HEK293 (cell line): ENCODE data around the gene CACNB4.

Experiments
- CTCF ChIA-PET: fragments of 350-600 bp; formaldehyde crosslinking; extraction: SDS; loops from one replicate; lab custom pipeline; 2021; ENCODE audit warnings: antibody characterized with exemption; lab: Yijun Ruan, JAX
- POLR2A ChIA-PET: fragments of 300-600 bp; formaldehyde crosslinking; extraction: SDS; loops from one replicate; lab custom pipeline; 2020; ENCODE audit warnings: antibody characterized with exemption, inconsistent platforms; lab: Yijun Ruan, JAX
- H3K27ac ChIP-seq: fragments of 200-500 bp; sonication (Bioruptor generic); 2 replicates; pipeline ENCODE4 v1.5.1; 2014; ENCODE audit warnings: low read depth, low read length, control low read depth, inconsistent platforms; ENCODE audit errors: extremely low read depth
- H3K36me3 ChIP-seq, 2 experiments: fragments of 200-500 bp in 1 of 2; sonication (Bioruptor generic) in 1 of 2; 1 replicate in 1 of 2; 2 replicates in 1 of 2; pipeline ENCODE4 v1.5.1; 2014 to 2017; ENCODE audit warnings: inconsistent platforms in 2 of 2, low read length in 2 of 2; ENCODE audit not compliant: control insufficient read depth in 2 of 2, insufficient read depth in 1 of 2
- H3K4me1 ChIP-seq: fragments of 200-500 bp; sonication (Bioruptor generic); 2 replicates; pipeline ENCODE4 v1.5.1; 2014; ENCODE audit warnings: mild to moderate bottlenecking, low read length, inconsistent platforms; ENCODE audit not compliant: control insufficient read depth, insufficient read depth
- H3K4me3 ChIP-seq: 2 replicates; pipeline ENCODE4 v1.5.1; 2011; ENCODE audit warnings: low read depth, mild to moderate bottlenecking, control low read depth, low read length, moderate library complexity
- H3K9me3 ChIP-seq: fragments of 200-500 bp; sonication (Bioruptor generic); 2 replicates; pipeline ENCODE4 v1.5.1; 2014; ENCODE audit warnings: low read depth, low read length, inconsistent platforms; ENCODE audit not compliant: control insufficient read depth, insufficient read depth
- BCL11B ChIP-seq: fragments of 450-650 bp; formaldehyde crosslinking; IDR thresholded peaks from 2 replicates; pipeline ENCODE4 v1.5.1; 2016; ENCODE audit warnings: low read depth, missing biosample characterization, missing genetic modification characterization
- MZF1 ChIP-seq: fragments of 450-650 bp; formaldehyde crosslinking; IDR thresholded peaks from 2 replicates; pipeline ENCODE4 v1.5.1; 2017; ENCODE audit warnings: missing biosample characterization, missing genetic modification characterization, borderline replicate concordance
- PRDM2 ChIP-seq: fragments of 450-650 bp; formaldehyde crosslinking; IDR thresholded peaks from 2 replicates; pipeline ENCODE4 v1.5.1; 2016; ENCODE audit warnings: missing biosample characterization, missing genetic modification characterization, borderline replicate concordance
- SALL2 ChIP-seq: fragments of 450-650 bp; formaldehyde crosslinking; IDR thresholded peaks from 2 replicates; pipeline ENCODE4 v1.5.0; 2017; ENCODE audit warnings: missing biosample characterization, mild to moderate bottlenecking, missing genetic modification characterization, borderline replicate concordance
- SP7 ChIP-seq: fragments of 450-650 bp; formaldehyde crosslinking; IDR thresholded peaks from 2 replicates; pipeline ENCODE4 v1.5.1; 2016; ENCODE audit warnings: missing biosample characterization, missing genetic modification characterization
- ZBTB1 ChIP-seq: fragments of 450-650 bp; formaldehyde crosslinking; IDR thresholded peaks from 2 replicates; pipeline ENCODE4 v1.5.1; 2016; ENCODE audit warnings: missing biosample characterization, missing genetic modification characterization
- ZBTB10 ChIP-seq: fragments of 450-650 bp; formaldehyde crosslinking; IDR thresholded peaks from 2 replicates; pipeline ENCODE4 v1.5.1; 2016; ENCODE audit warnings: missing biosample characterization, missing genetic modification characterization
- ZNF114 ChIP-seq: fragments of 450-650 bp; formaldehyde crosslinking; IDR thresholded peaks from 2 replicates; pipeline ENCODE4 v1.5.0; 2017; ENCODE audit warnings: missing biosample characterization, missing genetic modification characterization
- ZNF266 ChIP-seq: fragments of 450-650 bp; formaldehyde crosslinking; IDR thresholded peaks from 2 replicates; pipeline ENCODE4 v1.5.1; 2016; ENCODE audit warnings: missing biosample characterization, missing genetic modification characterization, low read depth
- ZNF274 ChIP-seq, 2 experiments: fragments of 200-500 bp in 1 of 2; fragments of 450-650 bp in 1 of 2; sonication (Bioruptor generic) in 1 of 2; formaldehyde crosslinking in 1 of 2; IDR thresholded peaks; 2 replicates each; pipeline versions ENCODE4 v1.5.1 to v1.6.1; 2014 to 2016; ENCODE audit warnings: borderline replicate concordance in 1 of 2, inconsistent platforms in 1 of 2, low read length in 1 of 2, missing biosample characterization in 1 of 2, missing genetic modification characterization in 1 of 2
- ZNF302 ChIP-seq: fragments of 450-650 bp; formaldehyde crosslinking; IDR thresholded peaks from 2 replicates; pipeline ENCODE4 v1.5.1; 2016; ENCODE audit warnings: missing biosample characterization, missing genetic modification characterization, low read depth
- ZNF621 ChIP-seq: fragments of 450-650 bp; formaldehyde crosslinking; IDR thresholded peaks from 2 replicates; pipeline ENCODE4 v1.5.1; 2017; ENCODE audit warnings: missing biosample characterization, missing genetic modification characterization
- ZNF654 ChIP-seq: fragments of 450-650 bp; formaldehyde crosslinking; IDR thresholded peaks from 2 replicates; pipeline ENCODE4 v1.5.1; 2016; ENCODE audit warnings: low read depth, missing biosample characterization, missing genetic modification characterization
- ZNF677 ChIP-seq: fragments of 450-650 bp; IDR thresholded peaks from 2 replicates; pipeline ENCODE4 v1.5.0; 2018; ENCODE audit warnings: missing biosample characterization, mild to moderate bottlenecking, missing genetic modification characterization, moderate library complexity
- ZNF837 ChIP-seq: fragments of 450-650 bp; formaldehyde crosslinking; IDR thresholded peaks from 2 replicates; pipeline ENCODE4 v1.5.1; 2016; ENCODE audit warnings: missing biosample characterization, missing genetic modification characterization
- ZSCAN23 ChIP-seq: fragments of 450-650 bp; formaldehyde crosslinking; IDR thresholded peaks from 2 replicates; pipeline ENCODE4 v1.5.1; 2016; ENCODE audit warnings: missing biosample characterization, missing genetic modification characterization
- ZSCAN4 ChIP-seq: fragments of 450-650 bp; formaldehyde crosslinking; IDR thresholded peaks from 2 replicates; pipeline ENCODE4 v1.5.1; 2017; ENCODE audit warnings: missing biosample characterization, missing genetic modification characterization

CACNB4 gene

GRCh38 chr2:151919786-151920185, 179.1 kb downstream of the CACNB4 start:
- CTCF ChIA-PET = interaction anchor here (0.6 kb wide), 1 partner anchor 87 kb away, joined by 4 read pairs; no protein-coding TSS in a partner anchor
- no peaks in the 10 kb centered on the region for H3K9me3 ChIP-seq
- no peak overlapping the region for H3K27ac ChIP-seq
- H3K4me3 ChIP-seq = no peak overlapping the region
- H3K4me1 ChIP-seq = peaks cover 8% of the 10 kb centered on the region; the same call in 1 of the 2 replicates
- POLR2A ChIA-PET = no interaction called here
- H3K36me3 ChIP-seq = no peaks in the 10 kb centered on the region; a peak in 1 of 3 replicates
- TF ChIP-seq MZF1 (tag by site-specific recombination) (no peak), SALL2 (tag by site-specific recombination) (no peak), ZNF302 (tag by site-specific recombination) (no peak), ZNF114 (tag by site-specific recombination) (no peak), PRDM2 (no peak), BCL11B (tag by site-specific recombination) (no peak), ZNF677 (tag by site-specific recombination) (no peak), ZNF837 (tag by site-specific recombination) (no peak), ZSCAN23 (tag by site-specific recombination) (no peak), SP7 (tag by site-specific recombination) (no peak), ZNF274 (IDR thresholded peaks at IDR 0.05; ENCODE audit: low read length) (no peak), ZNF274 (tag by site-specific recombination; IDR thresholded peaks at IDR 0.05; ENCODE audit: borderline replicate concordance) (no peak), ZNF266 (tag by site-specific recombination) (no peak), ZNF621 (tag by site-specific recombination) (no peak), ZBTB10 (no peak), ZNF654 (tag by site-specific recombination) (no peak), ZSCAN4 (tag by site-specific recombination) (no peak), ZBTB1 (no peak)
